ENCODE results near the gene CYP27B1.
"Not testable (repeated sequence)": the region's sequence is repeated elsewhere in the genome, so short reads cannot be mapped to it uniquely, and the experiment has no call there.

Gene CYP27B1

DNA sequence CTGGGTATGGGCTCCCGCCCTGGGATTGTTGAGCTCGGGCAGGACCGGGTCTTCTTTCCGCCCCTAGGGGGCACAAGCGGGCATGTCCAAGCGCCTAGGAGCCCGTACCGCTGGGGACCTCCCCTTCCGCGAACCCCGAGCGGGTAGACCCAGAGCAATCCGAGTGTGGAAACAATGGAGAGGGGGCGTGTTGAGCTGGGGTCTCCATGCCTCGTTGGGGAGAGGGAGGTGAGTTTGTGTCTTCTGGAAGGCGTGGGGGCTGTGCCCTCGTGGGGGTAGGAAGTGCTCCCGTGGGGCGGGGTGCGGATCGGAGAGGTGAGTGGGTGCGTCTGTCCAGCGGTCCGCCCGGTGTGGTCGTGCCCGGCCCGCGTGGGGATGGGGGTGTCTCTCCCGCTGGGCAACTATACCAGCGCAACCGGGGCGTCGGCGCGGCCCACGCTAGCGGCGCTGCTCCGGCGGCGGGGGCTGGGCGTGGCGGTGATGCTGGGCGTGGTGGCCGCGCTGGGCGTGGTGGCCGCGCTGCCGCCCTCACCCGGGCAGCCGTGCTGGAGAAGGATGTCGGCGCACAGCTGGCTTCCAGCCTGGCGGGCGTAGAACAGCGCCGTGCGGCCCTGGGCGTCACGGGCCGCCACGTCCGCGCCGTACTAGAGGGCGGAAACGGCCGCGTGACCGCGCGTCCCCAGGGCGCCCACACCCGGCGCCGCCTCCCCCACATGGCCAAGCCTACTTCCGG lies 40.6 kb downstream of the CYP27B1 start:
- Mint-ChIP-seq H3K4me3 (peak overlapping the region; percentile 60), H3K36me3 (ENCODE audit: low read depth) (peaks cover 60% of the 10 kb centered on the region), H3K27ac (peak overlapping the region; percentile 33), H3K27me3 (no peaks in the 10 kb centered on the region), H3K9me3 (peaks cover 8% of the 10 kb centered on the region), H3K4me1 (ENCODE audit: low read depth) (no peaks in the 10 kb centered on the region)
- intact Hi-C loops (cut with micrococcal nuclease) = no loop called here

DNA sequence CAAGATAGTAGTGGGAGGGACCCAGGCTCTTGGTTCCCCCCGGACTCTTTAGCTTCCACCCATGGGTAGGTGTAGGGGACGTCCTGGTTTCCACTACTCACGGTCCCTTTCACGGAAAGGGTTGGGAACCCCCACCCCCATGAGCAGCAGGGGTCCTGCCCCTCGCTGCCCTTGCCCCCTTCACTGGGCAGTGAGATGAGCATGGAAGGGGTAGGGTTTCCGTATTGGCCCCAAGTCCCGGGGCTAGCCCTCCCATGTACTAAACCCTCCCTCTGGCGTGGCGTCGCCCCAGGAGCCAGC lies 41.1 kb downstream of the CYP27B1 start:
- Mint-ChIP-seq H3K4me3 (no peak overlapping the region), H3K27ac (peak overlapping the region; percentile 33), H3K9me3 (peaks cover 8% of the 10 kb centered on the region), H3K27me3 (no peaks in the 10 kb centered on the region), H3K36me3 (ENCODE audit: low read depth) (peaks cover 60% of the 10 kb centered on the region), H3K4me1 (ENCODE audit: low read depth) (no peaks in the 10 kb centered on the region)
- intact Hi-C loops (cut with micrococcal nuclease) = no loop called here

- Mint-ChIP-seq H3K4me1 (ENCODE audit: low read depth) (no peaks in the 10 kb centered on the region), H3K4me3 (no peak overlapping the region), H3K36me3 (ENCODE audit: low read depth) (peaks cover 61% of the 10 kb centered on the region), H3K27me3 (no peaks in the 10 kb centered on the region), H3K9me3 (peaks cover 8% of the 10 kb centered on the region), H3K27ac (no peak overlapping the region)
- intact Hi-C loops (cut with micrococcal nuclease) = no loop called here
Observed at GRCh38 chr12:57724936-57725740, 41.7 kb downstream of the CYP27B1 start.

DNA sequence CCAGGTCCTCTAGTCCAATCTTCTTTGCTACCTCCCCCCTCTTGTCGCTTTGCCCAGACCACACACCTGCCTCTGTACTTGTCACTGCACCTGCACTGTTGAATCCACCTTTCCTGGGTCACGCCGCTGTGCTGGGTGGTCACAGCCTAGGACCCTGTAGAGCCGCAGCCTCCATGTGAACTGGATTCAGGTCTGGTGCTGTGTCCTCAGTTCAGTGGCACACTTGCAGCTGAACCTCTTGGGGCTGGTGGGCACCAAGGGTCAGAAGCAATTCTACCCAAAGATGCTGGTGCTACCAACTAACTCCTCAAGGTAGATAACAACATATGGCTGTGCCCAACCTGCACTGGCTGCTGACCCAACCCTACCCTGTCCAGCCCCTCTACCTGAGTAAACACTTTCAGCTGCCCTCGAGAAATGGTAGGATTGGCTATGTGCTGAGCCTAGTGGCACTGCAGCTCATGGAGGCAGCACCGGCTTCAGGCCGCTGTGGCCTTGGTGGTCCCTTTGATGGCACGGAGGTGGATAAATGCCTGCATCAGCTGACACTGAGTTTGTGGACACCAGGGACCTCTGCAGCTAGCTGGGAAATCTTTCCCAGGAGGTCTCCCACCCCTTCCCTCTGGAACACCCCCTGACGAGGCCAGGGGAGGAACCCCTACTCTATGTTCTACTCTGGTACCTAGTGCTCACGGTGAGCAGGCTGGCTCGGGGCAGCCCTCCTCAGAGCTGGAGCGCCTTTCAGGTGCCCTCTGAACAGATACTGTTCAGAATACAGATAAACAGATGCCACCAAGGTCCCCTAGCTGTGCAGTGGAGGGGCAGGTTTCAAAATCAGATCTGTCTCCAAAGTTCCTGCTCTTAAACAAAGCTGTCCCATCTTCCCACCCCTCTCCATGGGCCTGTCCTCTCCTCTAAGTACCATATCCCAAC lies 42.6 kb downstream of the CYP27B1 start:
- H3K27ac Mint-ChIP-seq = no peak overlapping the region
- H3K4me1 Mint-ChIP-seq (ENCODE audit: low read depth) = no peaks in the 10 kb centered on the region

DNA sequence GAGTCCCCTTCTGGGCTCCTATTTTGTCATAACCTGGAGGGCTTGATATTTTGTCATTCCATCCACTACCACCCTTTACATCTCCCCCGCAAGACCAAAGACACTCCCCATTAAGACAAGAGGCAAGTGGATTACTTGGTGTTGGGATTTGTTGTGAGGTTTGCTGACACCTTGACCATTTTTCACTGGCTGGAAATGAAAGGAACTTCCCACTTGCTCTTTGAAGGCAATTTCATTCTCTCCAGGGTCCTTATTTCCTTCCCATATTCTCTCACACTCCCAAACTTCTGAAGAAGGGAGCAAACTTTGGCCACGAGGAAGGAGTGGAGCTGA lies 43.3 kb downstream of the CYP27B1 start:
- no peaks in the 10 kb centered on the region for H3K27me3 Mint-ChIP-seq
- no peaks in the 10 kb centered on the region for H3K4me1 Mint-ChIP-seq (ENCODE audit: low read depth)
- peaks cover 66% of the 10 kb centered on the region for H3K36me3 Mint-ChIP-seq (ENCODE audit: low read depth)
- no peak overlapping the region for H3K4me3 Mint-ChIP-seq
- peaks cover 8% of the 10 kb centered on the region for H3K9me3 Mint-ChIP-seq
- intact Hi-C loops (cut with micrococcal nuclease) = no loop called here
- no peak overlapping the region for H3K27ac Mint-ChIP-seq

More for the DNA sequence above, 42.6 kb downstream of the CYP27B1 start:
- Mint-ChIP-seq H3K36me3 (ENCODE audit: low read depth) (peaks cover 65% of the 10 kb centered on the region), H3K9me3 (peaks cover 8% of the 10 kb centered on the region), H3K4me3 (no peak overlapping the region), H3K27me3 (no peaks in the 10 kb centered on the region)
- intact Hi-C loops (cut with micrococcal nuclease) = no loop called here

DNA sequence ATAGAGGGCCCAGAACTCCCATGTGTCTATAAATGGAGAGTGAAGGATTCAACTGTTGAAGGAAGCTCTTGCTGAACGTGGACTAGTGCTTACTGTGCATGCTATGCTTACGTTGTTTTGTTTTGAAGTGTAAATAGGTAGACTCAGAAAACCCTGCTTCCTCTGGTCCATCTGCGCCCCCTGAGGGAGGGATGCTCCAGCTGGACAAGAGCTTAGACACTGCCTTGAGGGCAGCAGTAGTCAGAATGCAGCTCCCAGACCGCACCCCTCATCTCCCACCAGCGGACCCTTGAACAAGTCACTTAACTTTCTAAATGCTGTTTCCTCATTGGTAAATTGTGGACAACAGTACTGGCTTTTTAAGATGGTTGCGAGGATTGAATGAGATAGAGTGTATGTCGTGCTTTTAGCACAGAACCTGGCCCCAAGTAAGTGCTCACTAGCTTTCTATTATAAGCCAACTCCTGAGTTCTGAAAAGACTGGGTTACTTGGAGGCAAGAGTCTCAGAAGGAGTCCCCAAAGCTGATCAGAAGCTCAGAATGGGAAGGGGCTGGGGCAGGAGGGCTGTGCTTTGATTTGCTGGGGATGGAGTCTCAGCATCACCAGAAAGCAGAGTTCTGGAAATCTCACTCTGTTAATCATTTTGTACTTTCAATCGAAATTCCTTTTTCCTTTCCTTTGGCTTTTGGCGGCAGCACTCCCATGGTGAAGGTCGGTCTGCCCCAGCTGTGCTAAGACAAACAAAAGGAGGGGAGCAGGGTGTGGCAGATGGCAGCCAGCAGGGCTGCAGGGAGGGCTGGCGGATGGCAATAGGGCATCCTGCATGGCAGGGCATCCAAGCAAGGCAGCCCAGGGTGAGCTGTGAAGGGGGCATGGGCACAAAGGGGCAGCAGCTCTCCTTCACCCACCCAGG lies 43.9 kb downstream of the CYP27B1 start:
- intact Hi-C loops (cut with micrococcal nuclease) = no loop called here

GRCh38 chr12:57721846-57722608 lies 44.9 kb downstream of the CYP27B1 start:
- H3K9me3 Mint-ChIP-seq; intact Hi-C loops (cut with micrococcal nuclease); H3K27me3 Mint-ChIP-seq; H3K27ac Mint-ChIP-seq; H3K4me1 Mint-ChIP-seq (ENCODE audit: low read depth); H3K4me3 Mint-ChIP-seq: not testable (repeated sequence)
- peaks cover 66% of the 10 kb centered on the region for H3K36me3 Mint-ChIP-seq (ENCODE audit: low read depth)

More for the DNA sequence above, 43.9 kb downstream of the CYP27B1 start:
- no peaks in the 10 kb centered on the region for H3K27me3 Mint-ChIP-seq
- no peaks in the 10 kb centered on the region for H3K4me1 Mint-ChIP-seq (ENCODE audit: low read depth)
- peak overlapping the region; percentile 46 for H3K27ac Mint-ChIP-seq
- H3K9me3 Mint-ChIP-seq = peaks cover 8% of the 10 kb centered on the region
- no peak overlapping the region for H3K4me3 Mint-ChIP-seq
- H3K36me3 Mint-ChIP-seq (ENCODE audit: low read depth) = peaks cover 66% of the 10 kb centered on the region

GRCh38 chr12:57720606-57721595 lies 46.0 kb downstream of the CYP27B1 start:
- Mint-ChIP-seq H3K9me3 (peaks cover 1% of the 10 kb centered on the region), H3K27me3 (no peaks in the 10 kb centered on the region), H3K4me3 (no peak overlapping the region), H3K27ac (no peak overlapping the region), H3K4me1 (ENCODE audit: low read depth) (no peaks in the 10 kb centered on the region), H3K36me3 (ENCODE audit: low read depth) (peaks cover 66% of the 10 kb centered on the region)
- intact Hi-C loops (cut with micrococcal nuclease) = no loop called here

DNA sequence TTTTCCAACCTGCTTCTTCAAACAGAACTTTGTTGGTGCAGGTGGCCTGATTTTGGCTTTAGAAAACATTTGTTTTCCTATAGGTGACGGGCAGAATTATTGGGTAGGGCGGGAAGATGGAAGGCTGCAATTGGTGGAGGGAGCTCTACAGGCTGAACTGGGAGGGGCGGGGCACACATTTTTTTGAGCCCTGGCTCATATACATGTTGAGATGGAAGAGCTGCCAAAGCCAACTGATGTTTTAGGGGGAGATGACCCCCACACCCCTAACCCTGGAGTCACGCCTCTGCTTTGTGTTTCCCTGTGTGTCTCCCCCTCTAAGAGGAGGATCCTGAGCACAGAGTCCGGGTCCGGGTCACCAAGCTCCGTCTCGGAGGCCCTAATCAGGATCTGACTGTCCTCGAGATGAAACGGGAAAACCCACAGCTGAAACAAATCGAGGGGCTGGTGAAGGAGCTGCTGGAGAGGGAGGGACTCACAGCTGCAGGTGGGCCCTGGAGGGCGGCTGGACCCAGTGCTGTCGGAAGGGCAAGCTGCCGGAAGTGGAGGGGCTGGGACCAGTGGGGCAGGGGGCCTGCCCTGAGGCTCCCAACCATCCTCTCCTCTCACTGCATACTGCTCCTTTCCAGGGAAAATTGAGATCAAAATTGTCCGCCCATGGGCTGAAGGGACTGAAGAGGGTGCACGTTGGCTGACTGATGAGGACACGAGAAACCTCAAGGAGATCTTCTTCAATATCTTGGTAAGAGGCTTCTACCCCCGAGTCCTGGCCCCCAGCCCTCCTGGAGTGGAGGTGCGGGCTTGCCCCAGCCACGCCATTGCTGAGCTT lies 46.9 kb downstream of the CYP27B1 start:
- intact Hi-C loops (cut with micrococcal nuclease) = no loop called here
- Mint-ChIP-seq H3K4me3 (no peak overlapping the region), H3K36me3 (ENCODE audit: low read depth) (peaks cover 70% of the 10 kb centered on the region), H3K27ac (no peak overlapping the region), H3K27me3 (no peaks in the 10 kb centered on the region), H3K4me1 (ENCODE audit: low read depth) (no peaks in the 10 kb centered on the region), H3K9me3 (no peaks in the 10 kb centered on the region)

GRCh38 chr12:57718641-57719528 lies 48.0 kb downstream of the CYP27B1 start:
- Mint-ChIP-seq H3K4me3 (no peak overlapping the region), H3K27me3 (no peaks in the 10 kb centered on the region), H3K9me3 (no peaks in the 10 kb centered on the region), H3K36me3 (ENCODE audit: low read depth) (peaks cover 78% of the 10 kb centered on the region), H3K27ac (no peak overlapping the region), H3K4me1 (ENCODE audit: low read depth) (no peaks in the 10 kb centered on the region)
- intact Hi-C loops (cut with micrococcal nuclease) = no loop called here
